Mucosa of gallbladder (tissue), 1 donor: ENCODE data around the gene ATP6V0A1. TPM values are rescaled to one million over a fixed set of nuclear protein-coding genes. Genes with fewer than 3 reads are reported as not detected.
"Not testable (repeated sequence)": the region's sequence is repeated elsewhere in the genome, so short reads cannot be mapped to it uniquely, and the experiment has no call there.

Experiments
- DNase-seq: peaks from one replicate; pipeline ENCODE4 v3.0.0-alpha.2; 2020; ENCODE audit warnings: low spot score
- total RNA-seq: library from RNA; stranded (reverse); gene quantifications from one replicate; pipeline ENCODE4 v1.2.1, GENCODE V29; 2021
- donor health status: DM: no; HTN: no; CAD: no.

Gene ATP6V0A1
- total RNA-seq, 1 donor from 2014 or later = 179 TPM

GRCh38 chr17:42476411-42476810 is 17.7 kb downstream of the ATP6V0A1 start:
- DNase-seq = no peak

GRCh38 chr17:42477173-42477572 is 18.5 kb downstream of the ATP6V0A1 start:
- DNase-seq = no peak

- DNase-seq = not testable (repeated sequence)
Measured at GRCh38 chr17:42477824-42478223, 19.1 kb downstream of the ATP6V0A1 start.

- DNase-seq = peak; percentile 48
Measured at GRCh38 chr17:42484304-42484703, 25.6 kb downstream of the ATP6V0A1 start.

- DNase-seq = no peak
Measured at GRCh38 chr17:42485680-42486079, 27.0 kb downstream of the ATP6V0A1 start.

- DNase-seq = no peak
Measured at GRCh38 chr17:42488032-42488431, 29.4 kb downstream of the ATP6V0A1 start.

- no peak for DNase-seq
Measured at GRCh38 chr17:42493319-42493718, 34.6 kb downstream of the ATP6V0A1 start.

GRCh38 chr17:42494673-42495072 is 36.0 kb downstream of the ATP6V0A1 start:
- DNase-seq = no peak

GRCh38 chr17:42498828-42499227 is 40.1 kb downstream of the ATP6V0A1 start:
- no peak for DNase-seq

GRCh38 chr17:42502091-42502490 is 43.4 kb downstream of the ATP6V0A1 start:
- DNase-seq = no peak

GRCh38 chr17:42502926-42503325 is 44.2 kb downstream of the ATP6V0A1 start:
- DNase-seq = no peak

GRCh38 chr17:42507671-42508070 is 49.0 kb downstream of the ATP6V0A1 start:
- no peak for DNase-seq

- DNase-seq = no peak
Measured at GRCh38 chr17:42508426-42509165, 49.9 kb downstream of the ATP6V0A1 start.

- DNase-seq = no peak
Measured at GRCh38 chr17:42509409-42509808, 50.7 kb downstream of the ATP6V0A1 start.

- DNase-seq = no peak
Measured at GRCh38 chr17:42509841-42510240, 51.2 kb downstream of the ATP6V0A1 start.

GRCh38 chr17:42512246-42512645 is 53.6 kb downstream of the ATP6V0A1 start:
- no peak for DNase-seq

- DNase-seq = no peak
Measured at GRCh38 chr17:42512733-42513251, 54.1 kb downstream of the ATP6V0A1 start.

GRCh38 chr17:42513686-42514085 is 55.0 kb downstream of the ATP6V0A1 start:
- DNase-seq = no peak

- no peak for DNase-seq
Measured at GRCh38 chr17:42514279-42514678, 55.6 kb downstream of the ATP6V0A1 start.

GRCh38 chr17:42514867-42515266 is 56.2 kb downstream of the ATP6V0A1 start:
- no peak for DNase-seq

- DNase-seq = peak; percentile 92
Measured at GRCh38 chr17:42517516-42517915, 58.8 kb downstream of the ATP6V0A1 start.

GRCh38 chr17:42518046-42518754 is 59.5 kb downstream of the ATP6V0A1 start:
- DNase-seq = peak; percentile 86
